CD14-positive monocyte (primary cell): ENCODE results near the gene HMGXB3. TPM values are rescaled to one million over a fixed set of nuclear protein-coding genes. Genes with fewer than 3 reads are reported as not detected.
A peak's percentile ranks its signal among the peaks of the same experiment; 100 is the strongest.

ENCODE experiments used
- DNase-seq, 3 donors: peaks; one replicate each; pipeline ENCODE4 v3.0.0-alpha.2; 2011 to 2022
- H2AFZ ChIP-seq: 2 replicates; pipeline ENCODE4 v1.6.0; 2012; ENCODE audit warnings: mild to moderate bottlenecking, low read depth, low read length, inconsistent platforms; ENCODE audit not compliant: insufficient read depth, poor library complexity, severe bottlenecking
- H3K27ac ChIP-seq, 2 donors: 1 replicate in 1 of 2; 2 replicates in 1 of 2; pipeline ENCODE4 v1.5.1; 2012 to 2013; ENCODE audit warnings: low read length in 2 of 2, control low read depth in 1 of 2, inconsistent platforms in 1 of 2, low read depth in 1 of 2, mild to moderate bottlenecking in 1 of 2
- H3K27me3 ChIP-seq, 2 donors: one replicate each; pipeline versions ENCODE4 v1.6.0 to v1.6.1; 2011 to 2013; ENCODE audit warnings: low read length in 2 of 2; ENCODE audit not compliant: control insufficient read depth in 2 of 2, insufficient read depth in 2 of 2
- H3K36me3 ChIP-seq, 2 donors: replicated peaks in 1 of 2; 1 replicate in 1 of 2; 2 replicates in 1 of 2; pipeline versions ENCODE4 v1.5.1 to v1.6.1; 2012 to 2013; ENCODE audit warnings: low read length in 2 of 2, control low read depth in 1 of 2, inconsistent platforms in 1 of 2, mild to moderate bottlenecking in 1 of 2; ENCODE audit not compliant: insufficient read depth in 2 of 2, control insufficient read depth in 1 of 2
- H3K4me1 ChIP-seq, 2 donors: 1 replicate in 1 of 2; 2 replicates in 1 of 2; pipeline versions ENCODE4 v1.5.1 to v1.6.1; 2012 to 2013; ENCODE audit warnings: low read length in 2 of 2, control low read depth in 1 of 2, inconsistent platforms in 1 of 2, mild to moderate bottlenecking in 1 of 2, moderate library complexity in 1 of 2; ENCODE audit not compliant: insufficient read depth in 2 of 2, control insufficient read depth in 1 of 2
- H3K4me2 ChIP-seq: replicated peaks from 2 replicates; pipeline ENCODE3; 2012; ENCODE audit warnings: low read length, moderate library complexity, mild to moderate bottlenecking; ENCODE audit not compliant: poor library complexity, severe bottlenecking; ENCODE audit errors: extremely low read depth
- H3K4me3 ChIP-seq, 3 experiments: fragments of 200-600 bp in 1 of 3; sonication (generic) in 1 of 3; replicated peaks in 1 of 3; 1 replicate in 2 of 3; 2 replicates in 1 of 3; pipeline ENCODE4 v1.5.1; 2011 to 2013; ENCODE audit warnings: low read length in 3 of 3, mild to moderate bottlenecking in 3 of 3, control low read depth in 2 of 3, low read depth in 2 of 3, inconsistent platforms in 1 of 3, moderate library complexity in 1 of 3
- H3K79me2 ChIP-seq: 2 replicates; pipeline ENCODE4 v1.6.0; 2012; ENCODE audit warnings: mild to moderate bottlenecking, control low read depth, inconsistent platforms, low read length, moderate library complexity; ENCODE audit not compliant: insufficient read depth
- H3K9ac ChIP-seq: 2 replicates; pipeline ENCODE4 v1.6.0; 2017; ENCODE audit warnings: low read length, mild to moderate bottlenecking; ENCODE audit not compliant: insufficient read depth, poor library complexity, severe bottlenecking
- H3K9me3 ChIP-seq, 2 donors: replicated peaks in 1 of 2; 1 replicate in 1 of 2; 2 replicates in 1 of 2; pipeline versions ENCODE4 v1.5.1 to v1.6.1; 2012 to 2013; ENCODE audit warnings: low read length in 2 of 2, control low read depth in 1 of 2; ENCODE audit not compliant: control insufficient read depth in 1 of 2, insufficient read depth in 1 of 2
- H4K20me1 ChIP-seq: 2 replicates; pipeline ENCODE4 v1.6.0; 2012; ENCODE audit warnings: mild to moderate bottlenecking, low read length, control low read depth, moderate library complexity; ENCODE audit not compliant: insufficient read depth
- H3K27ac Mint-ChIP-seq, 7 donors: one replicate each; pipeline ENCODE4 v1.8.0; 2020; ENCODE audit warnings: mild to moderate bottlenecking in 7 of 7, mixed read lengths in 7 of 7, moderate library complexity in 6 of 7, inconsistent platforms in 2 of 7
- H3K27me3 Mint-ChIP-seq, 3 donors: one replicate each; pipeline ENCODE4 v1.8.0; 2021 to 2022; ENCODE audit warnings: low read depth in 3 of 3, mild to moderate bottlenecking in 3 of 3, mixed read lengths in 3 of 3, moderate library complexity in 3 of 3, inconsistent platforms in 1 of 3
- H3K36me3 Mint-ChIP-seq, 2 donors: one replicate each; pipeline ENCODE4 v1.8.0; 2020; ENCODE audit warnings: mixed read lengths in 2 of 2, inconsistent platforms in 1 of 2, mild to moderate bottlenecking in 1 of 2
- H3K4me1 Mint-ChIP-seq: one replicate; pipeline ENCODE4 v1.8.0; 2020; ENCODE audit warnings: mild to moderate bottlenecking, mixed read lengths
- H3K4me3 Mint-ChIP-seq, 2 donors: one replicate each; pipeline ENCODE4 v1.8.0; 2020; ENCODE audit warnings: mild to moderate bottlenecking in 2 of 2, mixed read lengths in 2 of 2, moderate library complexity in 1 of 2
- H3K9me3 Mint-ChIP-seq, 7 donors: one replicate each; pipeline ENCODE4 v1.8.0; 2020 to 2022; ENCODE audit warnings: mixed read lengths in 7 of 7, mild to moderate bottlenecking in 6 of 7, moderate library complexity in 6 of 7, inconsistent platforms in 2 of 7
- WGBS: methylation state at CpG from one replicate; pipeline ENCODE4 v1.1.5; 2013; ENCODE audit warnings: missing lambda C conversion rate; ENCODE audit not compliant: insufficient coverage; 5-methylcytosine and 5-hydroxymethylcytosine counted together
- intact Hi-C, 2 donors: fragments of 100-400 bp; cut with micrococcal nuclease; formaldehyde crosslinking; loops; one replicate each; pipeline versions ENCODE4 v1.15.0 to v1.15.1; 2023
- polyA minus RNA-seq: library from RNA; depleted of rRNA, polyadenylated mRNA; stranded (reverse); fragments of >200 nt; gene quantifications from 2 replicates; pipeline ENCODE4 v1.2.3, GENCODE V29; 2012
- polyA plus RNA-seq, 3 donors: library from polyadenylated mRNA; depleted of rRNA in 1 of 3; unstranded in 2 of 3; stranded (reverse) in 1 of 3; fragments of 300-500 nt in 2 of 3; fragments of >200 nt in 1 of 3; fragmentation: Illumina TruSeq in 2 of 3; gene quantifications; 1 replicate in 2 of 3; 2 replicates in 1 of 3; pipeline ENCODE4 v1.2.3, GENCODE V29; 2012 to 2021
- total RNA-seq, 12 experiments: library from RNA in 1 of 12; stranded (reverse) in 1 of 12; fragments of 120-200 nt in 1 of 12; gene quantifications; one replicate each; pipeline ENCODE4 v1.2.4 and lab custom pipeline; 2013 to 2026; ENCODE audit warnings: mixed read lengths in 6 of 12, inconsistent platforms in 1 of 12
- TF ChIP-seq, protein P1 (sequence below): fragments of 200-600 bp; IDR thresholded peaks from one replicate; pipeline ENCODE4 v1.8.0; 2022; ENCODE audit warnings: antibody characterized with exemption, mild to moderate bottlenecking

The HMGXB3 gene, protein sequence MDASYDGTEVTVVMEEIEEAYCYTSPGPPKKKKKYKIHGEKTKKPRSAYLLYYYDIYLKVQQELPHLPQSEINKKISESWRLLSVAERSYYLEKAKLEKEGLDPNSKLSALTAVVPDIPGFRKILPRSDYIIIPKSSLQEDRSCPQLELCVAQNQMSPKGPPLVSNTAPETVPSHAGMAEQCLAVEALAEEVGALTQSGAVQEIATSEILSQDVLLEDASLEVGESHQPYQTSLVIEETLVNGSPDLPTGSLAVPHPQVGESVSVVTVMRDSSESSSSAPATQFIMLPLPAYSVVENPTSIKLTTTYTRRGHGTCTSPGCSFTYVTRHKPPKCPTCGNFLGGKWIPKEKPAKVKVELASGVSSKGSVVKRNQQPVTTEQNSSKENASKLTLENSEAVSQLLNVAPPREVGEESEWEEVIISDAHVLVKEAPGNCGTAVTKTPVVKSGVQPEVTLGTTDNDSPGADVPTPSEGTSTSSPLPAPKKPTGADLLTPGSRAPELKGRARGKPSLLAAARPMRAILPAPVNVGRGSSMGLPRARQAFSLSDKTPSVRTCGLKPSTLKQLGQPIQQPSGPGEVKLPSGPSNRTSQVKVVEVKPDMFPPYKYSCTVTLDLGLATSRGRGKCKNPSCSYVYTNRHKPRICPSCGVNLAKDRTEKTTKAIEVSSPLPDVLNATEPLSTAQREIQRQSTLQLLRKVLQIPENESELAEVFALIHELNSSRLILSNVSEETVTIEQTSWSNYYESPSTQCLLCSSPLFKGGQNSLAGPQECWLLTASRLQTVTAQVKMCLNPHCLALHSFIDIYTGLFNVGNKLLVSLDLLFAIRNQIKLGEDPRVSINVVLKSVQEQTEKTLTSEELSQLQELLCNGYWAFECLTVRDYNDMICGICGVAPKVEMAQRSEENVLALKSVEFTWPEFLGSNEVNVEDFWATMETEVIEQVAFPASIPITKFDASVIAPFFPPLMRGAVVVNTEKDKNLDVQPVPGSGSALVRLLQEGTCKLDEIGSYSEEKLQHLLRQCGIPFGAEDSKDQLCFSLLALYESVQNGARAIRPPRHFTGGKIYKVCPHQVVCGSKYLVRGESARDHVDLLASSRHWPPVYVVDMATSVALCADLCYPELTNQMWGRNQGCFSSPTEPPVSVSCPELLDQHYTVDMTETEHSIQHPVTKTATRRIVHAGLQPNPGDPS (N-terminal part only)
- 15.0 TPM for total RNA-seq (2013)
- polyA plus RNA-seq, result 10 to 100 TPM in 1 of 3 donors, 1 to 10 TPM in 2; 3.1 to 22.9 (median 6.2) TPM
- 16.6 and 21.9 TPM in 2 replicates for polyA minus RNA-seq
- 31.3 to 132 (median 90.5) reads per million in 11 experiments for total RNA-seq (lab: John Stamatoyannopoulos, UW)

DNA sequence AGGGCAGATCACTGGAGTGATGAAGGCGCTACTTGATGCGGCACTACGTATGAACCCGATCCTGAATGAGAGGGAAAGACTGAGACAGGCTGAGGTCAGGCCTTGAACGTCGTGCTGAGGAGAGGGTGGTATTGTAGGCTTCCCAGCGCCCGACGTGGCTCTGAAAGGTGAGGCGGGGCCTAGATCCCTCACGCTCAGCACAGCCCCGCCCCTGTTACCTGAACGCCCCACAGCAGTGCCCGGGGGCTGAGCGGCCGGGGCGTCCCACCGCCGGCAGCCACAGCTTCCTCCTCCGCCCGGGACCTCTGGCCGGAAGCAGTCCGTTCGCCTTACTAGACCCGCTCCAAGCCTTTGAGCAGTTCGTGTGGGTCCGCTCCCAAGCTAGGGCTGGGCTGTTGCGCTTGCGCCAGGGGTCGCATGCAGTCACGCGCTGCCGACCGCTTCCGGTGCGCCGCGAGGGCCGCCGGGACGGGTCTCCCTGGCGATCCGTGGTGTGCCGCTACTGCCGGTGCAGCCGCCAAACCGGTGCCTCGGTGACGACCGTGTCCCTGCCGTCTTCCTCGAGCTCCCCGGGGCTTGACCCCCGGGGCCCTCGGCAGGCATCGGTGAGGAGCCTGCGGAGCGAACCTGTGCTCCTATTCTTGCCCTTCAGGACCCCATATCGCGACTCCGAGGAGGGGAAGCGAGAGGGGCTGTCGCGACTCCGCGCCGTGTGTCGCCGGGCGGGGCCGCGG, at the start of gene HMGXB3, which contains the start of gene TIGD6:
TSS of gene HMGXB3 (plus strand) at position 484 of the 734 bp plus-strand sequence. CDS start 4,114 bp downstream, outside the sequence.
TSS of gene TIGD6 (minus strand) at position 399 of the 734 bp plus-strand sequence. CDS start 4,306 bp downstream, outside the sequence.
- peaks cover 0 to 2% (median 0%) of the 10 kb centered on the region in 7 donors for H3K9me3 Mint-ChIP-seq
- peak within 1 kb of the TSS; percentile 95 for H3K9ac ChIP-seq
- no peaks in the 10 kb centered on the region for H3K9me3 ChIP-seq
- peak within 1 kb of the TSS; percentile 75 for H3K4me2 ChIP-seq
- peak within 1 kb of the TSS; percentile 63 to 80 (median 66) for H3K4me3 ChIP-seq
- peak; percentile 85 to 86 (median 86) for DNase-seq
- peaks cover 26 to 30% of the 10 kb centered on the region in 2 donors for H3K36me3 Mint-ChIP-seq
- under 1% methylated on average over 64 of the region's 72 CpGs for WGBS
- peak within 1 kb of the TSS; percentile 86 to 88 for H3K27ac ChIP-seq
- TF ChIP-seq, protein P1, sequence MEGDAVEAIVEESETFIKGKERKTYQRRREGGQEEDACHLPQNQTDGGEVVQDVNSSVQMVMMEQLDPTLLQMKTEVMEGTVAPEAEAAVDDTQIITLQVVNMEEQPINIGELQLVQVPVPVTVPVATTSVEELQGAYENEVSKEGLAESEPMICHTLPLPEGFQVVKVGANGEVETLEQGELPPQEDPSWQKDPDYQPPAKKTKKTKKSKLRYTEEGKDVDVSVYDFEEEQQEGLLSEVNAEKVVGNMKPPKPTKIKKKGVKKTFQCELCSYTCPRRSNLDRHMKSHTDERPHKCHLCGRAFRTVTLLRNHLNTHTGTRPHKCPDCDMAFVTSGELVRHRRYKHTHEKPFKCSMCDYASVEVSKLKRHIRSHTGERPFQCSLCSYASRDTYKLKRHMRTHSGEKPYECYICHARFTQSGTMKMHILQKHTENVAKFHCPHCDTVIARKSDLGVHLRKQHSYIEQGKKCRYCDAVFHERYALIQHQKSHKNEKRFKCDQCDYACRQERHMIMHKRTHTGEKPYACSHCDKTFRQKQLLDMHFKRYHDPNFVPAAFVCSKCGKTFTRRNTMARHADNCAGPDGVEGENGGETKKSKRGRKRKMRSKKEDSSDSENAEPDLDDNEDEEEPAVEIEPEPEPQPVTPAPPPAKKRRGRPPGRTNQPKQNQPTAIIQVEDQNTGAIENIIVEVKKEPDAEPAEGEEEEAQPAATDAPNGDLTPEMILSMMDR, result no peak
- H3K36me3 ChIP-seq, result peaks cover 8 to 15% of the 10 kb centered on the region in 2 donors
- H3K4me1 ChIP-seq, result peaks cover 21 to 23% of the 10 kb centered on the region in 2 donors
- H3K27me3 Mint-ChIP-seq, result no peaks in the 10 kb centered on the region
- peaks cover 44% of the 10 kb centered on the region for H3K79me2 ChIP-seq
- peaks cover 31% of the 10 kb centered on the region for H4K20me1 ChIP-seq
- peak within 1 kb of the TSS; percentile 88 to 96 (median 94) for H3K27ac Mint-ChIP-seq
- H3K4me3 Mint-ChIP-seq, result peak within 1 kb of the TSS; percentile 88 to 96
- no peaks in the 10 kb centered on the region for H3K27me3 ChIP-seq
- H3K4me1 Mint-ChIP-seq, result peaks cover 31% of the 10 kb centered on the region
- H2AFZ ChIP-seq, result peak within 1 kb of the TSS; percentile 84
- intact Hi-C loops, result loop anchor here in 1 of 2 donors (5.0 kb wide), 1 partner anchor 38 kb away; the partner anchor contains the start of gene SLC26A2
